Measurements from ENCODE around the gene RNF208.

GRCh38 chr9:137231372-137232039 lies 9.5 kb upstream of the RNF208 start:
- TF ChIP-seq CTCF (IDR thresholded peaks at IDR 0.05; ENCODE audit: borderline replicate concordance, extremely low read depth, low read length, poor library complexity, severe bottlenecking) (no peak), EZH2 (IDR thresholded peaks at IDR 0.05; ENCODE audit: borderline replicate concordance, low read depth, low read length, severe bottlenecking) (no peak)
